Fibroblast of skin of right biceps (primary cell): ENCODE results near the gene LGALS7B.
"Not testable (repeated sequence)": the region's sequence is repeated elsewhere in the genome, so short reads cannot be mapped to it uniquely, and the experiment has no call there.

Experiments used
- DNase-seq: peaks from one replicate; pipeline ENCODE4 v3.0.0-alpha.2; 2013

The LGALS7B gene

DNA sequence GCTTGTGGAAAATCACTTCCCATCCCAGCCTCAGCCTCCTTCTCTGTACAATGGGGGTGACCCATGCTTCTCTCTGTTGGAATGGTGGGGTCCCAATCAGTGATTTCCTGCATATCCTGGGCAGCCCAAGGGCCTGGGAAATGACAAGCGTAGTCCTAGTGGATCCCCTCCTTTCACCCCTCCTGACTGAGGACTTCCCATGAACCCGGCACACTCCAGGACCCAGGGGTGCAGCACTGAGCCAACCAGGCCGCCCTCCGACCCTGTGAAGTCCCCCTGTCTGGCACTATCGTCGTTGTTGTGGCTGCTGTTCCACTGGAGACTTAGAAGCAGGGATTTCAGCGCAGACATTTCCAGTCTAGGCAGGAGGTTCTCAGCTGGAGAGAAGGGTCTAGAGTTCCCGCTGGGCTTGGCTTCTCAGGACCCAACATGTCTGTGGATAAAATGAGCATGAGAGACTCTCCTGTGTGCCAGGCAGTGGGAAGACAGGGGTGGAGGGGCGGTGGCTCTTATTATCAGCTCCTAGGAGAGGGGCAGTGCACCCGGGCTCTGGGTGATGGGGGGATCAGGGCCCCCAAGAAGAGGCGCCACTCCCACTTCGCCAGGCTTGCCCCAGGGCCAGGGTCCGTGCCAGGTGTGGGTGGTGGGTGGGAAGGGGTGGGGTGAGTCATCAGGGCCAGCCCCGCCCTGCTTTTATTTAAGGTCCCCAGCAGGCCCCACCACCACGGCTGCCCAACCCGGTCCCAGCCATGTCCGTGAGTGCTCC, at the start of gene LGALS7B:
Gene LGALS7B (plus strand): TSS at position 723 of the 766 bp plus-strand sequence. CDS start 27 bp downstream, at position 750.
- DNase-seq = no peak

DNA sequence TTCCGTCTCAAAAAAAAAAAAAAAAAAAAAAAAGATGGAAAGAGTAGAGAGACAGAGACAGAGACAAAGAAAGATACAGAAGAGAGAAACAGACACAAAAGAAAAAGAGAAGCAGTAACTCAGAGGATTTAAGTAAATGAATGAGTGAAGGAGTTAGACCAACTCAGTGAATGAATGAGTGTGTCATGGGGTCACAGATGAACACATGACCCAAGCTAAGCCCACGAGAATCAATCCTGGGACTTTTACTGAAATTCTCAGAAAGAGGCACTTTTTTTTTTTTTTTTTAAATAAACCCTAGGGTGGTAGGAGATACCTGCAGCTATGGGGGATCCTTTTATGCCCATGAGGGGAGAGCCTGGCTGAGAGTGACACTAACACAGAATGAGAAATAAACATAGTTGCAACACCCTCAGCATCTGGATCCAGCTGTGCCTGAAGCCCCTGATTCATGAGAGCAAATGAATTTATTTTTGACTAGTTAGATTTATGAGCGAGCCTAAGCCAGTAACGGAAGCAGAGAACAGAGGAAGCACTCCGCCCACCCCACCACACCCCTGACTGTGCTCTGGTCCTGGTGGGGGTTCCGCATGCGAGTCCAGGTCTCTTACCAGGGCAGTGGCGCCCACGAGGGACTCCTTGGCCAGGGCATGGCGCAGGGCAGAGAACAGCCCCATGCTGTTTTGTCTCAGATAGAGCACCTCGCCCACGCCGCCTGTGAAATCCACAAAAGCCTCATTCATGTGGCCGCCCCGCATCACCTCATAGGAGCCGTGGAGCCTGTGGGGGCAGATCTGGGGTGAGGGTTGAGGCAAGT, 49.4 kb upstream of the LGALS7B start:
- no peak for DNase-seq

DNA sequence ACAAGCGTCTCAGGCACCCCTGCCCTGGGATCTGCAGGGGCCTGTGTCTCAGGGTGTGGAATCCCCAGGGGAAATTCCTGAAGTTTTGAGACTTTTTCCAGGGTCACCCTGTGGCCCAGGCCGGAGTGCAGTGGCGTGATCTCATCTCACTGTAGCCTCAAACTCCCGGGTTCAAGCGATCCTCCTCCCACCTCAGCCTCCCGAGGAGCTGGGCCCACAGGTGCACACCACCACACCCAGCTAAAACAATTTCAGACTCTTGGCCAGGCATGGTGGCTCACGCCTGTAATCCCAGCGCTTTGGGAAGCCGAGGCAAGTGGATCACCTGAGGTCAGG, 48.8 kb upstream of the LGALS7B start:
- DNase-seq = no peak

DNA sequence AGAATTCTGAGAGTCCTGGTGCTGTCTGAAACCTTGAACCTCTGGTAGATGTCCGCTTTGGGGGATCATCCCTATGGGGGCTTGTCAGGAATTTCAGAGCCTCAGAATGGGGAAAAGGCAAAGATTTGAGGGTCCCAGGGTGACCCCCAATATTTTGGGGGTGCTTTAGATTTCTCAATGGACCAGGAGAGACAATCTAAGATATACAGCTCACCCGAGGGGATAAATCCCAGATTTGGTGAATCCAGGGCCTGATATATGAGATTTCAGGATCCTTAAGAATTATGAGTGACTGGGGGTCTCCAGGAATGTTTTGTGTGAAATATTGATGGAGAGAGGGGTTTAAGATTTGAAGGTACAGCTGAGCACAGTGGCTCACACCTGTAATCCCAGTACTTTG, 48.1 kb upstream of the LGALS7B start:
- no peak for DNase-seq

DNA sequence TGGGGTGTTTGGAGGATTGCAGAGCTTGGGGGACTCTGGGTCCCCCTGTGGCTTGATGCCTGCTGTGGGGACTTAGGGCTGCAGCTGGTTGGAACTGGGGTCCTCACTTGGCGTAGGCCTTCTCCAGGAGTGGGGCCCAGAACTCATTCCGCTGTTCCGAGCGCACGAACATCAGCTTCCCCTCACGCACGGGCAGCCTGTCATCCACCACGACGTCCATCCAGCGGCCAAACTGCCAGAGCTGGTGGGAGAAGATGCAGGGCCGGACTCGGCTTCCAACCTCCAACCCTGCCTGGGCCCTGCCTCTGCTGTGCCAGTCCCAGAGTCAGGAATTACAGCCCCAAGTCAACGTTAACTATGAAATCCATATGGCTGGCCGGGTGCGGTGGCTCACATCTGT, 47.3 kb upstream of the LGALS7B start:
- no peak for DNase-seq

DNA sequence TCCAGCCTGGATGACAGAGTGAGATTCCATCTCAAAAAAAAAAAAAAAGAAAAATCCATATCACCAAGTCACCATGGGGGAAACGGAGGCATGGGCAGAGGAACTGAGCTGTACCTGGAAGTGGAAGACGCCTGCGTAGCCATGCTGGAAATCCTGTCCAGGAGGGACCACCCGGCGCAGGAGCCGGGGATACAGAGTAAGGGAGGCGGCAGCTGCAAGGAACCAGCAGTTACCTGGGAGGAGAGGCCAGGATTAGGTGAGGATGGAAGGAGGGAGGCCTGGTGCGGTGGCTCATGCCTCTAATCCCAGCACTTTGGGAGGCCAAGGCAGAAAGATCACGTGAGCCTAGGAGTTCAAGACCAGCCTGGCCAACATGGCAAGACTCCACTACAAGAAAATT, 46.7 kb upstream of the LGALS7B start:
- no peak for DNase-seq

DNA sequence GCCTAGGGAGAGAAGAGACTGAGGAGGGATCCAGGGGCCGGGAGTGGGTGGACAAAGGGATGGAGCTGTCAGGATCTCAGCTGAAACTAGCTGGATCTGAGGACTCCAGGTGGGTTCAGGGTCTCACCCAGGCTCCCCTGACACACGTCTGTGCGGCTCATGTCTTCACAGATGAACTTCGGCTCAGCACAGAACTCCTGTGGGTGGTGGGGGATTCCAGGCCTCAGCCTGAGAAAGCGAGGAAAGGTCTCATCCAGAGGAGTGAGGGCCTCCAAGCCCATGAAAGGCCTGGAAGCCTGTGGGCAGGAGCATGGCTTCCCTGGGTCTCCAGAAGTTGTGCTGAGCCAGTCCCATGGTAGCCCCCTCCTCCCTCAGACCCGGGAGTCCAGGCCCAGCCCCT, 46.1 kb upstream of the LGALS7B start:
- DNase-seq = no peak

DNA sequence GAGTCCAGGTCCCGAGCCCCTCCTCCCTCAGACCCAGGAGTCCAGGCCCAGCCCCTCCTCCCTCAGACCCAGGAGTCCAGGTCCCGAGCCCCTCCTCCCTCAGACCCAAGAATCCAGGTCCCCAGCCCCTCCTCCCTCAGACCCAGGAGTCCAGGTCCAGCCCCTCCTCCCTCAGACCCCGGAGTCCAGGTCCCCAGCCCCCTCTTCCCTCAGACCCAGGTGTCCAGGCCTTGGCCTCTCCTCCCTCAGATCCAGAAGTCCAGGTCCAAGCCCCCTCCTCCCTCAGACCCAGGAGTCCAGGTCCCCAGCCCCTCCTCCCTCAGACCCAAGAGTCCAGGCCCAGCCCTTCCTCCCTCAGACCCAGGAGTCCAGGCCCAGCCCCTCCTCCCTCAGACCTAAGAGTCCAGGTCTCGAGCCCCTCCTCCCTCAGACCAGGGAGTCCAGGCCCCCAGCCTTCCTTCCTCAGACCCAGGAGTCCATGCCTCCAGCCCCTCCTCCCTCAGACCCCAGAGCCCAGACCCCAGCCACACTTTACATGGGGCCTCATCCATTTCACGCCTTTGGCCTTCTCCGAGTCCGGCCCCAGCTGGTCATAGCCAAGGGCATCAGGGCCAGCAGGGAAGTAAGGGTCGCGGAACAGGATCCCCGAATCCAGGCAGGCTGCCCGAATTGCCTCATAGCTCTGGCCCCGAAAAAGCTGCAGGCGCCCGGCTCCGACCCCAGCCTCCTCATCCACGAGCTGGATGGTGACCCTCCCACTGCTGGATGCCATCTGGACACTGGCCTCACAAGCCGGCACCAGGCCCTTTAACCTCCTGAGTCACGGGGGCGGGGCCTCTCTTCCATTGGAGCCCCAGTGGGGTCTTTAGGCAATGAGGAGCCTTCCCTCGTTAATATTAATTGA, 45.4 kb upstream of the LGALS7B start:
- DNase-seq = no peak

DNA sequence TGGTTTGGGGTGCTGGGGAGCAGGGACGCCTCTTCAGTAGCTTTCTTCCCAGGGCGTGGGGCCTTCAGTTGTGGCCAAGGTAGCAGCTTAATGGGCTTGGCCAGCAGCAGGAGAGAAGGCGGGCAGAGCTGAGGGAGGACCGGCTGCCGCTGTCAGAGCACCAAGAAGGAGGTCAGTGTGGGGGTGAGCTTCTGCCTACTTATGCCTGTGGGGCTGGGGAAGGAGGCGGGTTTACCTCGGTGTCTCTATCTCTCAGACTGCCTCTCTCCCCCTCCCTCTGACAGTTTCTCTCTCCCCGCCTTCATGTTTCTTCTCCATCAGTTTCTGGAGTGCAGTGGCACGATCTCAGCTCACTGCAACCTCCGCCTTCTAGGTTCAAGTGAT, 44.7 kb upstream of the LGALS7B start, which contains the start of gene CAPN12:
Gene CAPN12 (minus strand): TSS at position 177 of the 384 bp plus-strand sequence. CDS start 309 bp downstream, outside the sequence.
- DNase-seq = no peak

DNA sequence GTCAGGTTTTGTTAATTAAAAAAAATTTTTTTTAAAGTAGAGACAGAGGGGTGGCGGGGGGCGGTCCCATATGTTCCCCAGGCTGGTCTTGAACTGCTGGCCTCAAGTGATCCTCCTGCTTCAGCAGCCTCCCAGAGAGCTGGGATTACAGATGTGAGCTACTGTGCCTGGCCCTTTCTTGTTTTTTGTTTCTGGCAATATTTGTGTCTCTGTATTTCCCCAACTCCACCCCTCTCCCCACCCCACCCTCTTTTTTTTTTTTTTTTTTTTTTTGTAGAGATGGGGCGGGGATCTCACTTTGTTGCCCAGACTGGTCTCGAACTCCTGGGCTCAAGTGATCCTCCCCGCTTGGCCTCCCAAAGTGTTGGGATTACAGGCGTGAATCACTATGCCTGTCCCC, 44.1 kb upstream of the LGALS7B start:
- DNase-seq = no peak

DNA sequence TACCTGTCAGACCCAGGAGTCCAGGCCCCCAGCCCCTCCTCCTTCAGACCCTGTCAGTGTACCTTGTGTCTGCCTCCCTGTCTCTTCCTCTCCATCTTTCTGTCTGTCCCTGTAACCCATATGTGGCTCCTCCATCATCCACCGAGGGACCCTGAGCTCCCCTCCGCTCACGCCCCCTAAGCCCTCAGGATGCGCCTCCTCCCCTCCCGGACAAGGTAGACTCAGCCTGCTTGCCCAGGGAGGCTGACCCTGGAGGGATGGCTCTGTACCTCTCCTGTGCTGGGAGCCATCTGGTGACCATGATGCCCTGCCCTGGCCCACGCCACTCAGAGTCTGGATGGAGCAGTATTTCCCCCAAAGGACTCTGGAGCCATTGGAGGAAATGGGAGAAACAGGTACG, 43.7 kb upstream of the LGALS7B start:
- no peak for DNase-seq

DNA sequence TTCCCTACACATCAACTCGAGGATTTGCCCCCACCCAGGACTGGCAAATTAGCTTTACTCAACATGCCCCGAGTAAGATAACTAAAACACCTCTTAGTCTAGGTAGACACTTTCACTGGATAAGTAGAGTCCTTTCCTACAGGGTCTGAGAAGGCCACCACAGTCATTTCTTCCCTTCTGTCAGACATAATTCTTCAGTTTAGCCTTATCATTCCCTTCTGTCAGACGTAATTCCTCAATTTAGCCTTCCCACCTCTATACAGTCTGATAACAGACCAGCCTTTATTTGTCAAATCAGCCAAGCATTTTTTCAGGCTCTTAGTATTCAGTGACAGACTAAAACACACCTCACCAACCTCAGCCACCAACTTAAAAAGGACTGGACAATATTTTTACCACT, 35.2 kb upstream of the LGALS7B start:
- DNase-seq = not testable (repeated sequence)

DNA sequence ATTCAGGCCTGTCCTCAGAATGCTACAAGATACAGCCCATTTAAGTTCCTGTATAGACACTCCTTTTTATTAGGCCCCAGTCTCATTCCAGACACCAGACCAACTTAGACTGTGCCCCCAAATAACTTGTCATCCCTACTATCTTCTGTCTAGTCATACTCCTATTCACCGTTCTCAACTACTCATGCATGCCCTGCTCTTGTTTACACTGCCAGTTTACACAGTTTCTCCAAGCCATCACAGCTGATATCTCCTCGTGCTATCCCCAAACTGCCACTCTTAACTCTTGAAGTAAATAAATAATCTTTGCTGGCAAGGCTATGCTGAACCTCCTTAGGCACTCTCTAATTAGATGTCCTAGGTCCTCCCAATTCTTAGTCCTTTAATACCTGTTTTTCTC, 34.8 kb upstream of the LGALS7B start:
- not testable (repeated sequence) for DNase-seq

DNA sequence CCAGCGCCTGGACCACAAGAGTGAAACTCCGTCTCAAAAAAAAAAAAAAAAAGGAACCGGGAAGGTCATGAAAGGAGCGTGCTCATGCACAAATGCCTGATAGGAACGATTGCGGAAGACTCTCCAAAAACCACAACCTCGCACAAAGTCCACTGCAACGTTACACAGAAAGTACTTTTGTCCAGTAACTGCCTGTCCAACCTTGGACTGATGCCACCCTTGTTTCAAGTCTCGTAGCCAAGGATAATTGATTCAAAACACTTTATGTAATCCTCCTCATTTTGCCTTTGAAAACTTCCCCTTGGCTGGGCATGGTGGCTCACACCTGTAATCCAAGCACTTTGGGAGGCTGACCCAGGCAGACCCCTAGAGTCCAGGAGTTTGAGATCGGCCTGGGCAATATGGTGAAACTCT, 29.4 kb upstream of the LGALS7B start:
- DNase-seq = no peak

DNA sequence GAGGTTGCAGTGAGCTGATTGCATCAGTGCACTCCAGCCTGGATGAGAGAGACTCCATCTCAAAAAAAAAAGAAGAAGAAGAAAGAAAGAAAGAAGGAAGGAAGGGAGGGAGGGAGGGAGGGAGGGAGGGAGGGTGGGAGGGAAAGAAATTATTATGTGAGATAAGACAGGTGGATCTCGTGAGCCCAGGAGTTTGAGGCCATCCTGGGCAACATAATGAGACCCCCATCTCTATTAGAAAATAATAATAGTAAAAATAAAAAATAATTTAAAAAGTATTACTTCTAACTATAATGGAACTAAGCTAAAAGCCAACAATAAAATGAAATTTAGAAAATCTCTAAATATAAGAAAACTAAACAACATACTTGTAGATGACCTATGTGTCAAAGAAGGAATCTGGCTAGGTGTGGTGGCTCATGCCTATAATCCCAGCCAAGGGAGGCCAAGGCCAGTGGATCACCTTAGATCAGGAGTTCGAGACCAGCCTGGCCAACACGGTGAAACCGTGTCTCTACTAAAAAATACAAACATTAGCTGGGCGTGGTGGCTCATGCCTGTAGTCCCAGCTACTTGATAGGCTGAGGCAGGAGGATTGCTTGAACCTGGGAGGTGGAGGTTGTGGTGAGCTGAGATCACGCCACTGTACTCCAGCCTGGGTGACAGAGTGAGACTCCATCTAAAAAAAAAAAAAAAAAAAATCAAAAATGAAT, 28.0 kb upstream of the LGALS7B start:
- not testable (repeated sequence) for DNase-seq

DNA sequence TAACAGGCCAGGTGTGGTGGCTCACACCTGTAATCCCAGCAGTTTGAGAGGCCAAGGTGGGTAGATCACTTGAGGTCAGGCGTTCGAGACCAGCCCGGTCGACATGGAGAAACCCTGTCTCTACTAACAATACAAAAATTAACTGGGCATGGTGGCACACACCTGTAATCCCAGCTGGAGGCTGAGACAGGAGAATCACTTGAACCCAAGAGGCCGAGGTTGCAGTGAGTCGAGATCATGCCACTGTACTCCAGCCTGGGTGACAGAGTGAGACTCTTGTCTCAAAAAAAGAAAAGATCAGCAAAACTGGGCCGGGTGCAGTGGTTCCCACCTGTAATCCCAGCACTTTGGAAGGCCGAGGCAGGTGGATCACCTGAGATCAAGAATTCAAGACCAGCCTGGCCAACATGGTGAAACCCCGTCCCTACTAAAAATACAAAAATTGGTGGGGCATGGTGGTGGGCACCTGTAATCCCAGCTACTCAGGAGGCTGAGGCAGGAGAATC, 27.1 kb upstream of the LGALS7B start:
- DNase-seq = not testable (repeated sequence)

DNA sequence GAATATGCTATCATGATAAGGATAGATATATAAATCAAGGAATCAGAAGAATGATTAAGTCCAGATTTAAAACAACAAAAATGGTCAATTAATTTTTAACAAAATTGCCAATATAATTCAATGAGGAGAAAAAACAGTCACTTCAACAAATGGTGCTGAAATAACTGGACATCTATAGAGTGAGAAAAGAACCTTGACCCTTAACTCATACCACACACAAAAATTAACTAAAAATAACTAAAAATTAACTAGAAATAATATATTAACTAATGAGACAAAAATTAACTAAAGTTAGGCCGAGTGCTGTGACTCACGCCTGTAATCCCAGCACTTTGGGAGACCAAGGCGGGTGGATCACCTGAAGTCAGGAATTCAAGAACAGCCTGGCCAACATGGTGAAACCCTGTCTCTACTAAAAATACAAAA, 25.2 kb upstream of the LGALS7B start:
- no peak for DNase-seq

DNA sequence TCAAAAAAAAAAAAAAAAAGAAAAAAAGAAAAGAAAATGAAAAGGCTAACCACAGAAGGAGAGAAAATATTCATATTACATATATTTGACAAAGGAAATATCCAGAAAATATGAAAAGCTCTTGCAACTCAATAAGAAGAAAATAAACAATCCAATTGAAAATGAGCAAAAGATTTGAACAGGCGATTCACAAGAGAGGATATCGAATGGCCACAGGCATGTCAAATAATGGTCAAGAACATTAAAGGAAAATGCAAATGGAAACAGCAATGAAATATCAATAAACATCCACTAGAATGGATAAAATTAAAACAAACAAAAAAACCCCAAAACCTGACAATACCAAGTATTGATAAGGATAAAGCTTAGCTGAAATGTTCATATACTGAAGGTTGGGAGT, 23.8 kb upstream of the LGALS7B start:
- DNase-seq = no peak

DNA sequence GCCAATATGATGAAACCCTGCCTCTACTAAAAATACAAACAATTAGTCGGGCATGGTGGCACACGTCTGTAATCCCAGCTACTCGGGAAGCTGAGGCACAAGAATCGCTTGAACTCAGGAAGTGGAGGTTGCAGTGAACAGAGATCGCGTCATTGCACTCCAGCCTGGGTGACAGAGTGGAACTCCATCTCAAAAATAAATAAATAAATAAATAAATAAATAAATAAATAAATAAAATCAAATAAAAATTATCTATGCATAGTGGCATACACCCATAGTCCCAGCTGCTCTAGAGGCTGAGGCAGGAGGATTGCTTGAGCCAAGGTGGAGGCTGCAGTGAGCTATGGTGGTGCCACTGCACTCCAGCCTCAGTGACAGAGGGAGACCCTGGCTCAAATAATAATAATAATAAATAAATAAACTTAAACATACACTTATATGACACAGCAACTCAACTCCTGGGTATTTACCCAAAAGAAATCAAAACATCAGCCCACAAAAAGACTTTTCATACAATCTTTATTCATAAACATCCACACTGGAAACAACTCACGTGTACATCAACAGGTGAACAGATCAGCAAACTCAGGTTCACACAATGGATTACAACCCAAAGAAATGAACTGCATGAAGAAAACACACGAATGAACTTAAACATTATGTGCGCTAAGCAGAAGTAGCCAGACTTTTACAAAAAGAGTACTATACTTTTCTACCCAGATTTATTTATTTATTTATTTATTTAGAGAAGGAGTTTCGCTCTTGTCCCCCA, 22.5 kb upstream of the LGALS7B start:
- no peak for DNase-seq

DNA sequence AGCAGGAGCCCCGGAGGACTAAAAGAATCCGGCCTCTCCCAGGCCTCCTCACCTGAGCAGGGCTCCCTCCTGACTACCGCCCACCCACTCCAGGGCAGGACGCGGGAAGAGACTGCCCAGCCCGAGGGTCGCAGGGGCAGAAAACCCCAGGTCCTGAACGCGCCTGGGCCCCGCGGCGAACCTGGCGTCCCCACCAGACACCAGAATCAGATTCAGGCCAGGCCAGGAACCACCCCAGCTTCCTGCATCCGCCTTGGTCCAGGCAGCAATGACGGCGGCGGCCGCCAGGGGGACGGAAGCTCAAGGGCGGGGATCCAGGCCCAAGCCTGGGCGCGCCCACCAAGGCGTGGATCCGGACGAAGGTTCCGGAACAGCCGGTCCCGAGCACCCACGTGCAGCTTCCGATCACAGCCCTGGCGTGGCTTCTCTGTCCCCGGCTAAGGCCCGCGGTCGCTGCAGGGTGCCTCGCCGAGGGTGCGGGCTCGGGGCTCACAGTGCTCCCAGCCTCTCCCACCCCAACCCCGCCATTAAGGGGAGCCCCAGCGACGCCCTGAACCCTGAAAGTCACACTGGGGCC, 19.3 kb upstream of the LGALS7B start:
- DNase-seq = peak; percentile 70
